ENCODE measurements around the gene TAMALIN.
"Not testable (repeated sequence)": the region's sequence is repeated elsewhere in the genome, so short reads cannot be mapped to it uniquely, and the experiment has no call there.

The TAMALIN gene

DNA sequence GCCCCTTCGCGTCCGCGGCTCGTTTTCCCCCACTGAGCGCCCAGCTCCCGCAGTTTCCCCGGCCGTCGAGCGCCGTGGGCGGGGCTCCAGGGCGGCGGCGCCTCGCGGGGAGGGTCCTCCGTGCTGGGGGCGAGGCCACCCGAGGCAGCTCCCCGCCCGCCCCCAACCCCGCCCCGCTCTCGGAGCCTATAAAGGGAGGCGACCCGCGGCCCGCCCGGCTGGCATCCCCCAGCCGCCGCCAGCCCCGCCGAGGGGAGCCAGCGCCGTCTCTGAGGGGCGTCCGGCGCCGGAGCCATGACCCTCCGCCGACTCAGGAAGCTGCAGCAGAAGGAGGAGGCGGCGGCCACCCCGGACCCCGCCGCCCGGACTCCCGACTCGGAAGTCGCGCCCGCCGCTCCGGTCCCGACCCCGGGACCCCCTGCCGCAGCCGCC lies at the start of gene TAMALIN:
TAMALIN (plus strand) TSS at position 221 of the 432 bp plus-strand sequence; CDS start at position 295, 74 bp downstream.
- no peak for DNase-seq (ENCODE audit: low read depth)

DNA sequence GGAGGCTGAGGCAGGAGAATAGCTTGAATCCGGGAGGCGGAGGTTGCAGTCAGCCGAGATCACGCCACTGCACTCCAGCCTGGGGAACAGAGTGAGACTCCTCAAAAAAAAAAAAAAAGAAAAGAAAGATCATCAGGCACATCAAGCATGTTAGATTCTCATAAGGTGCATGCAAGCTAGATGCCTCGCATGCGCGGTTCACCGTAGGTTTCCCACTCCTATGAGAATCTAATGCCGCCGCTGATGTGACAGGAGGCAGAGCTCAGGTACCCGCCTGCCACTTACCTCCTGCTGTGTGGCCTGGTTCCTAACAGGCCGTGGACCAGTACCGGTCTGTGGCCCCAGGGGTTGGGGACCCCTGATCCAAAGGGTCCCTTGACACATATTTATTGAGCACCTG lies 48.2 kb upstream of the TAMALIN start:
- DNase-seq (ENCODE audit: low read depth): no peak

DNA sequence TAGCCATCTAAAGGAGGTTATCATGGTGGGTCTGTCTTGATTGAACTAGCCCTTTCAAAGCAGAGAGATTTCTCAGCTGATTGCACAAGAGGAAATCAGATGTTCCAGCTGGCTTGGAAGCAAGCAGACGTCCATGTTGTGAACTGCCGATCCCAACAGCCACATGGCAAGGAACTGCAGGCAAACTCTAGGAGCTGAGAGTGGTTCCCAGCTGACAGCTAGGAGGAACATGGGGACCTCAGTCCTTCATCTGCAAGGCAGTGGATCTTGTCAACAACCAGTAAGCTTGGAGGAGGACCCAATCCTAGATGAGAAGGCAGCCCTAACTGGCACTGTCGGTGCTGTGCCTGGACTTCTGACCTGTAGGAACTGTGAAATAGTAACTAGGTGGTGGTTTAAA lies 47.5 kb upstream of the TAMALIN start:
- no peak for DNase-seq (ENCODE audit: low read depth)

DNA sequence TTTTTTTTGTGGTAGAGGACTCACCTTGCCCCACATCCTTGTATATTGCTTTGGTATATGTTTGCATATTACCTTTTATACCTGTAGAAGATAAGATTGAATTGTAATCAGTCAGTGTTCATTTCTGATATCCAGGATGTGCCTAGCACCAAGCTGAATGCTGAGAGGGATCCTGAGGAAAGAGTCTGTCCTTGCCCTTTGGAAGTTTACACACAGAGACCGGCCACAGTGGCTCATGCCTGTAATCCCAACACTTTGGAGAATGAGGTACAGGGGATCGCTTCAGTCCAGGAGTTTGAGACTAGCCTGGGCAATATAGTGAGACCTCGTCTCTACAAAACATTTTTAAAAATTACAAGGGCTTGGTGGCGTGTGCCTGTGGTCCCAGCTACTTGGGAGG lies 46.8 kb upstream of the TAMALIN start:
- DNase-seq (ENCODE audit: low read depth): no peak

DNA sequence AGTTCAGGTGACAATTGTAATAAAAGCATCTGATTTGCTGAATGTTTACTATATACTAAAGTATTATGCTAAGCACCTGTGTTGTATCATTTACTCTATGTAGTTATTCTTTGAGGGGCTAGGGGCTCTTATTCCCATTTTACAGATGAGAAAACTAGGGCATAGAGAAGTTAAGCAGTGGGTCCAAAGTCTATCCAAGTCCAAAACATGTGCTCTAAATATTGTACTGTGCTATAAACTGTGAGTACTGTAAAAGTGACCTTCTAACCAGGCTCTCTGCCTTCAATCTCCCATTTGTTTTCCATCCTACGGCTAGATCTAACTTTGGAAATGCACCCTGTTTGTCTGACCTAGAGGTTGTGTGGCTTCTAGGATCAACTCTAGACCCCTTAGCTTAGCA lies 46.3 kb upstream of the TAMALIN start:
- no peak for DNase-seq (ENCODE audit: low read depth)

DNA sequence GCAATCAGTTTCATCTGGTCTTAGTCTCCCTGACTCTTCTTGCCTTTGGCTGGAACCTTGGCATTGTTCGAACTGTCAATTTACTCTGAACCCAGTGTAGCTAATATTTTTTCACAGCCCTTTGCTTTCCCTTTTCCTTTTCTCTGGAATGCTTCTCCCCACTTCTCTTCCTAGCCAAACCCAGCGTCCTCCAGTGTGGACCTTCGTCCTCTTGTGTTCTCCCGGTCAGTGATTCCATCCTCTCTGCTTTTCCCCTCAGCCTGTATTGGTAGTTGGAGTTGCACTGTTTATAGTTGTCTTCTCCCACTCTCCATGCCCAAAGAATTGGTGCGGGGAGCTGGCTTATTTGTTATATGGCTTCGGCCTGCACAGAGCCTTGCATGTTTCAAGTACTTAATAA lies 45.9 kb upstream of the TAMALIN start:
- no peak for DNase-seq (ENCODE audit: low read depth)

DNA sequence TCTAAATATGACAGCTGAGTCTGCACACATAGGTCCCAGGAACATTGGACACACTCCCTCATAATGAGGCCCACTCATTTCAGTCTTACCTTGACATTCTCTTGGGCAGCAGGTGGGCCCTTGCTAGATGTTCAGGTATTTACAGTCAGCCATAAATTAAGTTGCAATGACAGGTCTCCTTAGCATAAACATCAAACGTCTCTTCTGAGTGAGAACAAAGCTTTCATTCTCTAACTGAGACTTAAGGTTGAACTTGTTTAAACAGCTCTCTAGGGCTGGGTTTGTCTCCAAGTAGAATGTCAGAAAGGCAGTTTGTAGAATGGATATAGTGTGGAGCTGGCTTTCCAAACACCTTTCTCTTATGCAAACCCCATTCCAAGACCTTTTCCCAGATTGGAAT lies 44.9 kb upstream of the TAMALIN start:
- DNase-seq (ENCODE audit: low read depth): no peak

DNA sequence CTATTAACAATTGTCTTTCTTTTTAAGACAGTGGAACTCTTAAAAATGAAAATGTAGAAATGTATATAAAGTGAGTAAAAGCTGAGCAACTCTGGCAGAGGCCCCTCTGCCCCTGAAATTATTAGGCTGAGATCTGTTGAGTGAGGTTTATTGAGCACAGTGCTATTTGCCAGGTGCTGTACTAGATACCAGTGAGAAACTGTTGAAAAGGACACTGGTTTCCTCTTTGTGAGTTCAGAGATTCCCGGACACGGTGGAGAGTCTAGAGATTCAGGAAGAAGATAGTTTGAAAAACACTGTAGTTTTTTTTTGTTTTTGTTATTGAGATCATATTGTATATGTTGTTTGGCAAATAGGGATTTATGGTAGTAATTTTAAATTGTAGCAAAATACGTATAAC lies 44.0 kb upstream of the TAMALIN start:
- no peak for DNase-seq (ENCODE audit: low read depth)

DNA sequence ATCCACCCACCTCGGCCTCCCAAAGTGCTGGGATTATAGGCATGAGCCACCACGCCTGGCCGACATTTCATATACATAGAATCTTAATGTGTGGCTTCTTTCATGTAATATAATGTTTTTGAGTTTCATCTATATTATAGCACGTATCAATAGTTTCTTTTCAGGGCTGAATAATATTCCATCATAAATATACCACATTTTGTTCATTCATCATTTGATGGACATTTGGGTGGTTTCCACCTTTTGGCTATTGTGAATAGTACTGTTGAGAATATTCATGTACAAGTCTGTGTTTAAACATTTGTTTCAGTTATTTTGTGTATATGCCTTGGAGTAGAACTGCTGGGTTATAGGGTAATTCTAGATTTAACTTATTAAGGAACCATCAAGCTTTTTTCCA lies 43.3 kb upstream of the TAMALIN start:
- DNase-seq (ENCODE audit: low read depth): no peak

DNA sequence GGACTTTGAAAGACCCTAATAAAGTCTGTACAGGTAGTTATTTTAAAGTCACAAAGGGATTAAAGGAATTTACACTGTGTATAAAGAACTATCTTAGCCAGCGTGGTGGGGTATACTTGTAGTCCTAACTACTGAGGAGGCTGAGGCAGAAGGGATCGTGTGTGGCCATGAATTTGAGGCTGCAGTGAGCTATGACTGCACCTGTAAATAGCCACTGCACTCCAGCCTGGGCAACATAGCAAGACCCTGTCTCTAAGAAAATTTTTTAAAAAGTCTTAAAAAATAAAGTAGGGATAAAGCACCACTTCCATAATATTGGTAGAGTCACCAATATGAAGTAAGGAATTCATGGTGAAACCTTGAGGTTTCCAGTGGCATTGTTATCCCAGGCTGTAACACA lies 37.1 kb upstream of the TAMALIN start:
- DNase-seq (ENCODE audit: low read depth): no peak

DNA sequence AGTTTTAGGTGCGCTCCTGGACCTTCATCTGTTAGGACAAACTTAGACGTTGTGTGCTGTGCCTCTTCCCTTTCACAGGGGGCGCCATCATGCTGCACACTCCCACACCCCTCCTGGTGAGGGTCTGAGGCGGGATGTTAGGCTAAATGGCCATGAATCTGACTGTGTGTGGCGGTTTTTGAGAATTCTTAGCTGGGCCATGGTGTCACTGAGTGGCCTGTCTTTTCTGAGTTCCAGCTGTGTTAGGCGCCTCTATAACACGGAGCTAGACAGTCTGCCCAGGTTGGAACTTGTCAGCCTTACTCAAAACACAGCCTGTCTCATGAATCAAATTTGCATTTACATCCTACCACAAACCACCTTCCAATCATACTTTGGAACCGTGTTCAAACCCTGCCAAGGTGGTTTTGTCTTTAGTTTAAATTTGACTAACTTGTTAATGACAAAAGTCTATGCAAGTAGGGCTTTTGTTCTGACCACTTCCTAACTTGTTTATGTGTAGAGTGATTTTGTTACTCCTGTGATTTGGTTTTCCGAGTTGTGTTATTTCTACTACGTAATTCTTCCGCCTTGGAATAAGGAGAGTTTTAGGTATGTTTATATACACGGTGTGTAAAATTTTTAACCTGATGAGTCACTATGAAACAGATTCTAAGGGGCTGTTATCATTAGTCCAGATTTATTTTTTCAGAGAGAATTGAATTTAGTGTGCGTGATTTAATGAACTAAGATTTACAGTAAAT lies 35.7 kb upstream of the TAMALIN start:
- no peak for DNase-seq (ENCODE audit: low read depth)

DNA sequence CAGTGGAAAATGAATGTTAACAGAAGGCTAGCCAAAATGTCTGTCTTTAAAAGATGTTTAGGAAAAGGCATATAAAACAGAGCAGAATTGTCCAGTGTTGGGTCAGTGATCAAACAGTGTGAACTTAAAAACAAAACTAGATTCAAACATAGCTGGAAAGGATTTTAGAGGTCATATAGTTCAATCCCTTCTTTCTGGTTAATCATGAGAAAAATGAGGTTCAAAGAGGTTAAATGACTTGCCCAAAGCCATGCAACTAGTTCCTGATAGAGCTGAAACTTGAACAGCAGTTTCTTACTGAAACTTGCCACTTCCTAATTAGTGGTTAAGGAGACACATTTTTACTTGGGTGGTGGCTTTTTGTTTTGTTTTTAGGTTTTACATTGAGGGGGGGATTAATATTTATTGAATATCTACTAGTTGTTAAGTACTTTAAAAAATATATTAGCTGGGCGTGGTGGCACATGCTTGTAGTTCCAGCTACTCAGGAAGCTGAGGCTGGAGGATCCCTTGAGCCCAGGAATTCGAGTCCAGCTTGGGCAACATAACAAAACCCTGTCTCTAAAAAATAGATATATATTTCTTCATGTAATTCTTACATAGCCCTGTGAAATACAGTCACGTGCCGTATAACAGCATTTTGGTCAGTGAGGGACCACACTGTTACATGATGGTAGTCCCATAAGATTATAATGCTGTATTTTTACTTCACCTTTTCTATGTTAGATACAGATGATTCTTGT lies 34.9 kb upstream of the TAMALIN start:
- no peak for DNase-seq (ENCODE audit: low read depth)

DNA sequence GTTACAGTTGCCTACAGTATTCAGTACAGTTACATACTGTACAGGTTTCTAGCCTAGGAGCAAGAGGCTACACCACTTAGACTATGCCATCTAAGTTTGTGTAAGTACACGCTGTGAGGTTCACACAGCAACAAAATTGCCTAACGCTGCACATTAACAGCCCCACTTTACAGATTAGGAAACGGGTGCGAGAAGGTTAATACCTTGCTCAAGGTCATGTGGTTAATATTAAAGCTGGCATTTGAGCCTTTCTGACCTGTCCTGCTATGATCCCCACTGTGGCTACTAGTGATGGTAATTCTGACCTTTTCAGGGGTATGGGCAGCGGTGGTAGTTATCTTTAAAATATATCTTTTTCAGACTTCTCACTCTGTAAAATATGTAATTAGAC lies 34.3 kb upstream of the TAMALIN start:
- no peak for DNase-seq (ENCODE audit: low read depth)

DNA sequence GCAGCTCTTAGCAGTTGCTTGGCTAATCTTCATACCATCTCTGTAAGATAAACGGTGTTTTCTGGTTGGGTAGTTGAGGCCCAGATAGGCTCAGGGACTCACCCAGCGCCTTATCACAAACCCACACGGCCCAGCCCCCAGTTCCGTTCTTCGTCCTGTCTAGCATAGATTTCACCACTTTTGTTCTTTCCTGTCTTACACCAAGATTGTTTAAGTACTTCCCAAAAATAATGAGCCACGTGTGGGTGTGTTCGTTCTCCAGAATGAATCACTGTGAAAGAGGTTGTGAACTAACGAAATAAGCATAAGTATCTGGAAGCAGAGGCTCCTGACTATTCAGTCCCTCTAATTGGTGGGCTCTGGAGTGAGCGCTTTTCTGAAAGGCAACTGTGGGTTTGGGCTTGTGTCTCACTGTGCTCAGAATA lies 33.9 kb upstream of the TAMALIN start:
- DNase-seq (ENCODE audit: low read depth): peak; percentile 57

DNA sequence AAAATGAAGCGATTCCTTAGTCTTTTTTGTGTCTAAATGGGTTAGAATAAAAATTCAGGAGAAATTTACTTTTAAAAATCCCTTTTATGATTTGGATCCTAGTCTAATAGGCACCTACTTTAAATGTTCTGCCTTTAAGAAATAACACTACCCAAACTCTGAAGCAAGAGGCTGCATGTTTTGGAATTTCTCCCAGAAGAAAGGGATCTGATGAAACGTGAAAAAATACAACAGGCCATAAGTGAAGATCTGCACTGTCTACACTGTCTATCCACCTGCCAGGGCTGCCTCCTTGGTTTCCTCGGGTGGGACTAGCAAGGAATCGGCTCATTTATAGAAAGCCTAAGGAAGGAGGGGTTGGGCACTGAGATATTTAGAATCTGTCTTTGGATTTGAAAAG lies 33.2 kb upstream of the TAMALIN start:
- DNase-seq (ENCODE audit: low read depth): peak; percentile 48

DNA sequence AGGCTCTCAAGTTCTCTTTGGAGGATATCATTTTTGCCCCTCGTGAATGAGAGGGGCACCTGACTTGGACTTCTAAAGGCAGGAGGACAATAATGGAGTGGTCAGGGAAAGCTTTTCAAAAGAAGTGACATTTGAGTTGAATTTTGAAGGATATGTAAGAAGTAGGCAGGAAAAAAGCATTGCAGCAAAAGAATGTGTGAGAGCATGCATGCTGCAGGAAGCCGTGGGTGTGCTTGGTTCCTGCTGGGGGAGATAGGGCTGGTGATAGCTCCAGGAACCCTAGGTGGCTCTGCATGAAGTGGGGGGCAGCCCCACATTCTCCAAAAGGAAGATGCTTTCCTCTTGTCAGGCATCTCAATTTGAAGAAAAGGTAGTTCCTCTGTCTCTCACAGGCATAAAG lies 32.1 kb upstream of the TAMALIN start:
- DNase-seq (ENCODE audit: low read depth): no peak

DNA sequence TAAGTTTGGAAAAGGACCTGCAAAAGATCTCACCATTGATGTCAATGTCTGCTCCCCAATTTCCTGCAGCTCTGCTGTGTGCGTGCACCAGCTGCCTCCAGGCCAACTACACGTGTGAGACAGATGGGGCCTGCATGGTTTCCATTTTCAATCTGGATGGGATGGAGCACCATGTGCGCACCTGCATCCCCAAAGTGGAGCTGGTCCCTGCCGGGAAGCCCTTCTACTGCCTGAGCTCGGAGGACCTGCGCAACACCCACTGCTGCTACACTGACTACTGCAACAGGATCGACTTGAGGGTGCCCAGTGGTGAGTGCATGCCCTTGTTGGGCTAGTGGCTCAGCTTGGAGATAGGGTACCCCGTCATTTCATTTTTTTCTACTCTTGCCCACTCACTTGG lies 31.6 kb upstream of the TAMALIN start:
- DNase-seq (ENCODE audit: low read depth): no peak

DNA sequence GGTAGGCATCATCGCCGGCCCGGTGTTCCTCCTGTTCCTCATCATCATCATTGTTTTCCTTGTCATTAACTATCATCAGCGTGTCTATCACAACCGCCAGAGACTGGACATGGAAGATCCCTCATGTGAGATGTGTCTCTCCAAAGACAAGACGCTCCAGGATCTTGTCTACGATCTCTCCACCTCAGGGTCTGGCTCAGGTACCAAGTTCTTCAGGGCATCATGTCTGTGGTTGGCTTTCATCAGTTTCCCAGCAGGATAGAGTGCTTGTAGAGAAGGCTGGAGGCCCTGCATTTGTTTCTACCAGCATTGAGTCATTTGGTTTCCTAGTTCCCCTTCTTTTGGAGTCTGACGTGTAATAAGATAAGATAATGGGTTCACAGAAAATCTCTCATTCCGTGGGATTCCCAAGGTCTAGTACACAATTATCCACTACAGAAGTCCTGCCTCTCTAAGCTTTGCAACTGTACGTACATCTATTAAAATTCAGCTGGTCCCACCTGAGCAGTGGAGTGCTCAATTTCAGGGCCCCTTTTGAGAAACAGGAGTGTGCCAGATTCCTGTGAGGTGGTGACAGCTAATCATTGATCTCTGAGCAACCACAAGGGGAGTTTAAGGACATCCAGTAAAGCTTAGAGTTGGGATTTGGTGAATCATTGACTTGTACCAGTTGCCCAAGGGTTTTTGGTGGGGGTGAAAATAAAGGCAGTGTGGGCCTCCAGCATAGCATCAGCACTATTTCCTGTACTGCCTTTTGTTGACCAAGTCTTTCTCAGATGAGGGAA lies 30.2 kb upstream of the TAMALIN start:
- peak; percentile 28 for DNase-seq (ENCODE audit: low read depth)

DNA sequence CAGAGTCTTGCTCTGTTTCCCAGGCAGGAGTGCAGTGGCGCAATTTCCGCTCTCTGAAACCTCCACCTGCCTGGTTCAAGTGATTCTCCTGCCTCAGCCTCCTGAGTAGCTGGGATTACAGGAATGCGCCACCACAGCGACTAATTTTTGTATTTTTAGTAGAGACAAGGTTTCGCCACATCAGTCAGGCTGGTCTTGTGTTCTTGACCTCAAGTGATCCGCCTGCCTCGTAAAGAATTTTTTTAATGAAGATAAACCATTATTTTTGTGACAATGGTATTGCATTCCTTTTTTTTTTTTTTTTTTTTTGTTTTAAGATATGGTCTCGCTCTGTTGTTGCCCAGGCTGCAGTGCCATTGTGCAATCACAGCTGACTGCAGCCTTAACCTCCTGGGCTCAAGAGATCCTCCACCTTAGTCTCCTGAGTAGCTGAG lies 29.4 kb upstream of the TAMALIN start:
- no peak for DNase-seq (ENCODE audit: low read depth)

DNA sequence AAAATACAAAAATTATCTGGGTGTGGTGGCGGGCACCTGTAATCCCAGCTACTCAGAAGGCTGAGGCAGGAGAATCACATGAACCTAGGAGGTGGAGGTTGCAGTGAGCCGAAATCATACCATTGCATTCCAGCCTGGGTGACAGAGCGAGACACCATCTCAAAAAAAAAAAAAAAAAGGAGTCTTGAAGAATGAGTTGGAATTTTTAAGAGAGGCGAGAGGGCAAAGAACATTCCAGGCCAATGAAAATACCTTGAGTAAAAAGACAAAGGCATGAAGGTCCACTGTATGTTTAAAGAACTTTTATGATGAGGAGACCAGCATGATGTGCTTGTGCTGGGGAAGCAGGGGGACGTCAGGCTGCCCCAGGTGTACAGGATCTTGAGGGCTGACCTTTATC lies 27.4 kb upstream of the TAMALIN start:
- DNase-seq (ENCODE audit: low read depth): not testable (repeated sequence)

DNA sequence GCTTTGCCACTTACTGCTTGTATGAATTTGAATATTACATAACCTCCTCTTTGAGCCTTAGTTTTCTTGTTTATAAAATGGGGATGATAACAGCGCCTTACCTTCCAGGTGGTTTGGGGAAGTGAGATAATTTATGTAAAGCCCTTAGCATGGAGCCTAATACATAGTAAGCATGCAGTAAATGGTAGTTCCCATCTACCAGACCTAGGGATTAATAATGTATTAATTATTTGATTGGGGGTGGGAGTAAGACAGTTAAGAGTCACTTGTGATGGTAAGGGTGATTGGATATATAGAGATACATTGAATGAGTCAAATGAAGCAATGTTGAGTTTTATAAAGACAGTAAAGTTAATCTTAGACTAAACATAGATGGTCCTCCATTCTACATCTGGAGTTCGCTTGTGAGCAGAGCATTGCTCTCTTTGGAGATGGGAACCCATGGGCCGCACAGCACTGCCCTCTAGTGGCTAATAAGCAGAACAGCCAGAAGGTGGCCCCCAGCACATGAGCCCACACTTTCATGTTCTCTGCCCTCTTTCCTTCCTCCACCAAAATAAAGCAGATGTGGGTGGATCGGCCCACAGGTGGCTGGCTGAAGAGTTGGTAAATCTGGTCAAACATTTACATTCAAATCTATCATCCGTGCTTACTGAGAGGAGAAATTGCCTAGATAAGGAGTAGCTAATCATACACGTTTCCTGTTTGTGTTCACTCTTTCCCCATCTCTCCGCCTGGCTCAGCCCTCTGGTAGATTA lies 26.5 kb upstream of the TAMALIN start:
- DNase-seq (ENCODE audit: low read depth): peak; percentile 53

DNA sequence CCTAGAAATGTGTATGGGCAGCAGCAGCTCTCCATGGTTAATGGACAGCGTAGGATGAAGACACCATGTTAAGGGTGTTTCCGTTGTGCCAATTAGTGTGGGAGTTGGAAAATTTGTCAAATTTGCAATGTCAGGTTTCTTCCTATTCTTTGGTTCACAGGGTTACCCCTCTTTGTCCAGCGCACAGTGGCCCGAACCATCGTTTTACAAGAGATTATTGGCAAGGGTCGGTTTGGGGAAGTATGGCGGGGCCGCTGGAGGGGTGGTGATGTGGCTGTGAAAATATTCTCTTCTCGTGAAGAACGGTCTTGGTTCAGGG lies 26.0 kb upstream of the TAMALIN start:
- no peak for DNase-seq (ENCODE audit: low read depth)

Measured in stromal cell of bone marrow (primary cell).